Measurements from ENCODE around the gene ARHGDIA.

The ARHGDIA gene

GRCh38 chr17:81860756-81861568 is 10.2 kb downstream of the ARHGDIA start:
- FAIRE-seq: peak; percentile 98

- FAIRE-seq: no peak
Observed at GRCh38 chr17:81859906-81860755, 11.0 kb downstream of the ARHGDIA start, which contains the start of gene P4HB. Gene P4HB (minus strand): TSS chr17:81860535. CDS start chr17:81860471, 64 bp downstream.

- FAIRE-seq: no peak
Observed at GRCh38 chr17:81858967-81859905, 11.9 kb downstream of the ARHGDIA start.

- no peak for FAIRE-seq
Observed at GRCh38 chr17:81858170-81858966, 12.8 kb downstream of the ARHGDIA start.

- no peak for FAIRE-seq
Observed at GRCh38 chr17:81854974-81855774, 16.0 kb downstream of the ARHGDIA start.

GRCh38 chr17:81852237-81852636 is 18.9 kb downstream of the ARHGDIA start:
- no peak for FAIRE-seq

- no peak for FAIRE-seq
Observed at GRCh38 chr17:81851423-81851822, 19.7 kb downstream of the ARHGDIA start.

GRCh38 chr17:81849457-81849856 is 21.7 kb downstream of the ARHGDIA start:
- FAIRE-seq: no peak

- no peak for FAIRE-seq
Observed at GRCh38 chr17:81846743-81847689, 24.1 kb downstream of the ARHGDIA start.

- no peak for FAIRE-seq
Observed at GRCh38 chr17:81845881-81846742, 25.0 kb downstream of the ARHGDIA start.

GRCh38 chr17:81845361-81845760 is 25.8 kb downstream of the ARHGDIA start:
- no peak for FAIRE-seq

GRCh38 chr17:81844887-81845286 is 26.2 kb downstream of the ARHGDIA start:
- no peak for FAIRE-seq

- FAIRE-seq: no peak
Observed at GRCh38 chr17:81844327-81844851, 26.7 kb downstream of the ARHGDIA start.

- FAIRE-seq: no peak
Observed at GRCh38 chr17:81843713-81844326, 27.3 kb downstream of the ARHGDIA start.

- FAIRE-seq: no peak
Observed at GRCh38 chr17:81842725-81843504, 28.2 kb downstream of the ARHGDIA start.

- FAIRE-seq: no peak
Observed at GRCh38 chr17:81842378-81842724, 28.8 kb downstream of the ARHGDIA start.

GRCh38 chr17:81841866-81842265 is 29.3 kb downstream of the ARHGDIA start:
- no peak for FAIRE-seq
